ENCODE measurements around the gene IL3.

Gene IL3

DNA sequence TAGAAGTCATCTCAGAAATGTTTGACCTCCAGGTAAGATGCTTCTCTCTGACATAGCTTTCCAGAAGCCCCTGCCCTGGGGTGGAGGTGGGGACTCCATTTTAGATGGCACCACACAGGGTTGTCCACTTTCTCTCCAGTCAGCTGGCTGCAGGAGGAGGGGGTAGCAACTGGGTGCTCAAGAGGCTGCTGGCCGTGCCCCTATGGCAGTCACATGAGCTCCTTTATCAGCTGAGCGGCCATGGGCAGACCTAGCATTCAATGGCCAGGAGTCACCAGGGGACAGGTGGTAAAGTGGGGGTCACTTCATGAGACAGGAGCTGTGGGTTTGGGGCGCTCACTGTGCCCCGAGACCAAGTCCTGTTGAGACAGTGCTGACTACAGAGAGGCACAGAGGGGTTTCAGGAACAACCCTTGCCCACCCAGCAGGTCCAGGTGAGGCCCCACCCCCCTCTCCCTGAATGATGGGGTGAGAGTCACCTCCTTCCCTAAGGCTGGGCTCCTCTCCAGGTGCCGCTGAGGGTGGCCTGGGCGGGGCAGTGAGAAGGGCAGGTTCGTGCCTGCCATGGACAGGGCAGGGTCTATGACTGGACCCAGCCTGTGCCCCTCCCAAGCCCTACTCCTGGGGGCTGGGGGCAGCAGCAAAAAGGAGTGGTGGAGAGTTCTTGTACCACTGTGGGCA lies 13.8 kb downstream of the IL3 start:
- no peak for FAIRE-seq

DNA sequence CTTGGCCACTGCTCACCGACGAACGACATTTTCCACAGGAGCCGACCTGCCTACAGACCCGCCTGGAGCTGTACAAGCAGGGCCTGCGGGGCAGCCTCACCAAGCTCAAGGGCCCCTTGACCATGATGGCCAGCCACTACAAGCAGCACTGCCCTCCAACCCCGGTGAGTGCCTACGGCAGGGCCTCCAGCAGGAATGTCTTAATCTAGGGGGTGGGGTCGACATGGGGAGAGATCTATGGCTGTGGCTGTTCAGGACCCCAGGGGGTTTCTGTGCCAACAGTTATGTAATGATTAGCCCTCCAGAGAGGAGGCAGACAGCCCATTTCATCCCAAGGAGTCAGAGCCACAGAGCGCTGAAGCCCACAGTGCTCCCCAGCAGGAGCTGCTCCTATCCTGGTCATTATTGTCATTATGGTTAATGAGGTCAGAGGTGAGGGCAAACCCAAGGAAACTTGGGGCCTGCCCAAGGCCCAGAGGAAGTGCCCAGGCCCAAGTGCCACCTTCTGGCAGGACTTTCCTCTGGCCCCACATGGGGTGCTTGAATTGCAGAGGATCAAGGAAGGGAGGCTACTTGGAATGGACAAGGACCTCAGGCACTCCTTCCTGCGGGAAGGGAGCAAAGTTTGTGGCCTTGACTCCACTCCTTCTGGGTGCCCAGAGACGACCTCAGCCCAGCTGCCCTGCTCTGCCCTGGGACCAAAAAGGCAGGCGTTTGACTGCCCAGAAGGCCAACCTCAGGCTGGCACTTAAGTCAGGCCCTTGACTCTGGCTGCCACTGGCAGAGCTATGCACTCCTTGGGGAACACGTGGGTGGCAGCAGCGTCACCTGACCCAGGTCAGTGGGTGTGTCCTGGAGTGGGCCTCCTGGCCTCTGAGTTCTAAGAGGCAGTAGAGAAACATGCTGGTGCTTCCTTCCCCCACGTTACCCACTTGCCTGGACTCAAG lies 14.6 kb downstream of the IL3 start:
- no peak for FAIRE-seq

DNA sequence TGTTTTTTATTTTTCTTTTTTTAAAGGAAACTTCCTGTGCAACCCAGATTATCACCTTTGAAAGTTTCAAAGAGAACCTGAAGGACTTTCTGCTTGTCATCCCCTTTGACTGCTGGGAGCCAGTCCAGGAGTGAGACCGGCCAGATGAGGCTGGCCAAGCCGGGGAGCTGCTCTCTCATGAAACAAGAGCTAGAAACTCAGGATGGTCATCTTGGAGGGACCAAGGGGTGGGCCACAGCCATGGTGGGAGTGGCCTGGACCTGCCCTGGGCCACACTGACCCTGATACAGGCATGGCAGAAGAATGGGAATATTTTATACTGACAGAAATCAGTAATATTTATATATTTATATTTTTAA lies 15.2 kb downstream of the IL3 start:
- no peak for FAIRE-seq

DNA sequence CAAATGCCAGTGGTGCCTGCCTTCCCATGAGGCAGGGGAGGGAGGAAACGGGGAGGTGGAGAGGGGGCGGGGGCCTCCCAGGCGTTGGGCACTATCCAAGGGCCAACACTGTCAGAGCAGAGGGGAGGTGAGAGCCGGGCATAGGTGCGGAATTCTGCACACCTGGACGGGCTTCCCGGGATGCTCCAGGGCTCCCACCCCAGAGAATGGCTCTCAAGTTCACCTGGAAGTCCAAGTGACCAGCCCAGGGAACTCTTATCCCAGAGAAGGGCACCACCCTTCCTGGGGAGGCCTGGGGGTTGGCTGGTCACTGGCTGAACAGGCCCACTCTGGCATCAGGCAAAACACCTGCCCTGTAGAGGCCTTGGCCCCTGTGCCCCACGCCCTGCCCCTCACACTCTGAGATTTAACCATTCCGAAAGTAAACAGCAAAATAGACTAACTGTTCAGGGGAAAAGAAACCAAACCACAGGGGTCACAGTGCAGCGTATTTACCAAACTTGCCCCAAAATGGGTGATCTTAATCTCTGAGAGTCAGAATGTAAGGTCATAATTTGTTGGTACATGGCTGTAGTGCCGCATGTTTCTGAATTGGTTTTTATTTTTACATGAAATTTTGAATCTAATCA lies 15.9 kb downstream of the IL3 start:
- no peak for FAIRE-seq

DNA sequence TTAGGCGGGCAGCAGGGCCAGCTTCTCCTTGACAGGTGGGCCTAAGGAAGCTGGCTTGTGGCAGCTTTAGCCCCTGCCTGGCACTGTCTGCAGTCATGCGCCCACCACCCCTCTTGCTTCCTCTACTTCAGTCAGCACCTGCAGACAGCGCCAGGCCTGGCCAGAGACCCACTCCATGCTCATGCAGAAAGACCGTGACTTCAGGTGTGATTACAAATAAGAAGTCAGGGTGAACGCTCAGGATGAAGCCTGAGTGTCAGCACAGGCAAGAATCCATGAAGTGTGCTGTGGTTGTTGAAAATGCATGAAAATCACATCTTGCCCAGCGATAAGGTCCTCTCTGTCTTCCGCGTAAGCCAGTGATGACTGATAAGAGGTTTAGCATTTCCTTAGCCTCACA lies 16.5 kb downstream of the IL3 start:
- no peak for FAIRE-seq

DNA sequence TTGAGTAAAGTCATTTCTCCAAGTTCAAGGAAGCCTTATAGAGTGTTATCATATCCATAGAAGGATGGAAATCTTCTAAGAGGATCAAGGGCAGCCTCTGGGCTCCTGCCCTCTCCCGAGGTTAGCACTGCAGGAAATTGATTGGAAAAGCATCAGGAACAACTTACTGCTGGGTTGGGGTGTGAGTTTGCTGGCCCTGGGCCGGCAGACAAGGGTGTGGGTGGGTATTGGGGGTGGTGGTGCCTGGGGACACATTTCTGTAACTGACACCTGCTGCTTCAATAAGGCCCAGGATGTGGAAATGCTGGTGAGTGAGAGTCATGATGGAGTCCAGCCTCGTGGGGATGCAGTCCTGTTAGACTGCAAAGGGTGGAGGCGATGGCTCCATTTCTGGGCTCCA lies 18.6 kb downstream of the IL3 start:
- FAIRE-seq = no peak

DNA sequence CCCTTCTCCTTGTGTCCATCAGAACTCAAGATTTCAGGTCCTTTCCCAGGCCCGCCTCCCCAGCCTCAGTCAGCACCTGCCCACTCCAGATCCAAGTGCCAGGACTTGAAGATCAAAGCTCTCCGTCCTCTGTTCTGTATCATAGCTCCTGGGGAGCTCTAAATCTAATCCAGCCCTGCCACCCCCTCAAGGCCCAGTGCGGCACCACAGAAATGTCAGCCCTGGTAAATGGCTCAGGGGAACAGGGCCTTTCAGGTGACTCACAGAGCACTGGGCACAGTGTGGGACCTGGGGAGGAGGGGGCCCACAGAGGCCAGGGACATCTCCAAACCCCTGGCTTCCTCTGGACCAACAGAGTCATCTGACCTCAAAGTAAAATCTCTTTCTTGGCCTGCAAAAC lies 19.2 kb downstream of the IL3 start:
- FAIRE-seq = no peak

DNA sequence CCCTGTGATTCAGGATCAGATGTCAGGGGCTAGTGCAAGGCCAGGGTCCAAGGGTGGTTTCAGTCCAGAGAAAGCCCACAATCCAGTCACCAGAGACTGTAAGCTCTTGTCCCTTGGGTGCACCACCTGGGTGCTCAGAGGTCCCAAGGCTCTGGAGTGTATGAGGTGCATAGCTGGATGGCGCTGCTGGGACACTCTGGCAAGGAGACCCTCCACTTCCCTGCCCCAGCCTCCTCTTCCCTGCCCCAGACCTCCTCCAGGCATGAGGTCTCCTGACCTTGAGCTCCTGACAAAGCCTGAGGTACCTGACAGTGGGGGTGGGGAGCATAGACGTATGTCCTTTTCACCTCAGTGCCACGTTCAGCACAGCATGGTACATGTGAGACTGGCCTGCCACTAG lies 20.1 kb downstream of the IL3 start:
- FAIRE-seq = no peak

DNA sequence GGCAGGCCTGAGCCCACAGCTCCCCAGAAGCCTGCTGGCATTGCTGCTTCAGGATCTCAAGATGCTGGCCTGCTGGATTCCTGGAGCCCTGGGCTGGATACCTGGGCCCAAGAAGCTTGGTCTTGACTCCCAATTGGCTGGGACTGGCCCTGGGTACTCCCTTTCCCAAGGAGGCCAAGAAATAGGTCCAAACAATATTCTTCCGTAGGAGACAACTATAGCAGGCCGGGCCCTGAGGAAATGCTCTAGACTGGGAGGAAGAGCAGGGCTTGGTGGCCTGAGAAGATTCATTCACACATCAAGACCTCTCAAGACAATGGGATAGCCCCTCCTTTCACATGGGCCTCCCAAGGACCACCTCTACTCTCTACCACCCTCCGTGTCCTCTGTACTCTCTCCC lies 21.0 kb downstream of the IL3 start:
- FAIRE-seq = no peak

DNA sequence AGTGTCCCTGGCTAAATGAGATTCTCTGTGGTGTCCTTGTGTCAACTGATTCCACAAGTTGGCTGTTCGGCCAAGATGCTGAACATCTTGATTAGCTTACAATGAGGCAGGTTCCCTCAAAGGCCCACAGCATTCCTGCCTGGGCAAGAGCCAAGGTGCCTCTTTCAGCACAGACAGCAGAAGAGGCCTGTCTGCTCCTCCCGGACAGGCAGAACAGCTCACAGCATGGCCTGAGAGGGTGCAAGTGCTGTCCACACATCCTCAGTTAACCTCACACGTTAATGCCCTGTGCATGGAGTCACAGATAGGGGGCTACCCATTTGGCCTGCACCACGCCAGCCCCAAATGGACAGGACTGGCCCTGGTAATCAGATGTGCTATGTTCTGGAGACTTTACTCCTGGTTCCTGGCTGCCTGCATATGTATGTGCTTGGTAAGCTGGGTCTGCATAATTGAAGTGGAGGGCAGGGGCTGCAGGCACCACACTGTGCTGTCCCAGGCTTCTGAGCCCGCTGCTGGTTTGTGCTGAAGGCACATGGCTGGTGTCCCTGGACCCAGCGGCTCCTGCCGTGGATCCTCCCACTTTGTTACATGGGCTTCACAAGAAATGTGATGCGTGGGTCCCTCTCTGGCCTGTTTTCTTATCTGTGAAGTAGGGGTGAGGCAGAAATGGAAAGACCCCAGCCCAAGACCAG lies 22.0 kb downstream of the IL3 start:
- no peak for FAIRE-seq

DNA sequence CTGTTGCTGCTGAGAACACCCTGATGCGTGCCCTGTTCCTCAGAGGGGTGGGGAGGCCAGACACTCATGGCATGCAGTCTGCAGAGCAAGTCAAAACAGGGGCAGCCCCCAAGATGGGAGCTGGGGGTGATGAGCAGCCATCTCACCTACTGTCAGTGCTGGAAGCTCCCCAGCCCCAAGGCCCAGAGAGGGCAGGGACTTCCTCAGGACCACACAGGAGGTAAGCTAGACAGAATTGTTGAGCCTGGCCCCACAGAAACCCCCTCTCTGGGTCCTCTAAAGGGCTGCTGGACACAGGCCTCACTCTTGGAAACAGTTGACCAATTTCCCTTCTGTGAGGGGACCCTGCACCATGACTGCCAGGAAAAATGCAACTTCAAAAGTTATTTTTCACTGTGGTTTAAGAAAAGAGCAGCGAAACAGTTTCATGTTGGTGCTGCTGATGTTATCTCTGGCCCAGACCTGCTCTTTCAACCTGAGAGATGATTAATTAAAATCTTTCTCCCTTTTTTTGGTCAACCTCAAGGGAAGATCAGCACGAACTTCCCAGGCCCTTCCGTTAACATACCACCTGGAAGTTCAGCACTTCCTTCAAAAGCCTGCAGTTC lies 22.7 kb downstream of the IL3 start:
- no peak for FAIRE-seq

DNA sequence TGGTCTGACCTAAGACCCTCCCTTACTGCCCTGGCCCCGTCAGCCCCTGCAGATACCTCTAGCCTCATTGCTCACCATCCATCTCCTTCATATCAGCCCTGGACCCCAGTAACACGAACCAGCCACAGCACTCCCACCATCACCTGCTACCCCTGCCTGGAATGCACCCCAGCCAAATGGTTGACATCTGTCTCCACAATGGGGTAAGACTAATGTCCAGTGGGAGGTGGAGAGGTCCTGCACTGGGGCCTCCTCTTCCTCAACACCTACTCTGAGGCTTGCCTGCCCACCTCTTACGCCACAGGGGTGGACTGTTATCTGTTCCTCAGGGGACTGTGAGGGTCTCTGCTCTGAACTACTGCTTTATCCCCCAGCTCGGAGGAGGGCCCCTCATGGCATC lies 25.2 kb downstream of the IL3 start:
- no peak for FAIRE-seq

DNA sequence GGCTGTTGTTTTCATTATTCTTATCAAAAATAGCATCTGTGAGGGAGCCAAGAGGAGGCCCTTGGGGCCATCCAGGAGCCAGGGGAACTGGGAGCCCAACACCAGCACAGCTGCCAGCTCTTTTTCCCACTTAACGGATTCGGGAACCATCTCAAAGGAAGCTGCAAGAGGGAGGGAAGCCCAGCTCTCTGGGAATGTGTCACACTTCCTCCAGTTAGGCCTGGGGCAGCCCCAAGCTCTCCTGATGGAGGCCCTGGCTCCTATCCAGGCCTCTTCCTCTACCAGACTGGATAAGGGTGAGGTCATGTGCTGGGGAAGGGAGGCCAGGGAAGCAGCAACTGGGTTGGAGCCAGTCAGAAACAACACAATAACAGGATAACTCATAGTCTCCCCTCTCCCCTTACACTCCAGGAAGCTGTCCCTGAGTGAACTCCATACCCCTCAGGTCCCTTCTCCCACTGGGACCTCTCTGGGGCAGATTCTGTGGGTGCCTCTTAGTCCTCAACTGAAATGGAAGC lies 25.9 kb downstream of the IL3 start:
- FAIRE-seq = no peak

DNA sequence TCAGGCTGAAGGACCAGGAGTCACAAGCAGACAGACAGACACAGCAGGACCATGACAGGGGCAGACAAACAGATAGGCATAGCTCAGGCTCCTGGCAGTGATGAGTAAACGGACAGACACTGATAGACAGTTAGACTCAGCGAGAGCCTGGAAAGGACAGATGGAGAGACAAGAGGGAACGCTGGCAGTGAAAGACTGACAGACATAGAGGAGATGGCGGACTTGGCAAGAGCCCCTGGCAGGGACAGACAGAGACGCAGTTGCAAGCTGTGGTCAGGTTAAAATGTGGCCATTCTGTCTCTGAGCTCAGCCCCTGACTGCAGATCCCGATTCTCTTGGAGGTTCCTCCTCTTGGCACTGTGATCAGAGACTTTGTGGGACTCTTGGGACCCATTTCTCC lies 26.7 kb downstream of the IL3 start:
- FAIRE-seq = no peak

DNA sequence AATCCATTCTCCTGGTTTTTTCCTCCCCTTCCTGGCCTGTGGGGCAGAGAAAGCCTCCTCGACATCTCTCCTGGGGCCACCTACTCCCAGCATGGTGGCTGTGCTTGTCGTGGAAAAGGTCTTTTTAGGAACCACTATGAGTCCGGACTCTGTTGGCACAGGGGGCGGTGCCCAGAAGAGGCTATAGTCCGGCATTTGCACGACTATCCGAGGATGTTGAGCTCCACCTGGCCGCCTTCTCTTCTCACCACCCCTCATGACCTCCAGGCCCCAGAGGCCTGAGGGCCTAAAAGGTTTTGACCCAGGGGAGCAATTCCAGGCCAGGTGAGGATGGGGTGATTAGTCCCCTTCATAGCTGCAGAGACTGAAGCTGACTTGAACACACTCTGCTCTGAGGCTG lies 27.2 kb downstream of the IL3 start:
- no peak for FAIRE-seq

DNA sequence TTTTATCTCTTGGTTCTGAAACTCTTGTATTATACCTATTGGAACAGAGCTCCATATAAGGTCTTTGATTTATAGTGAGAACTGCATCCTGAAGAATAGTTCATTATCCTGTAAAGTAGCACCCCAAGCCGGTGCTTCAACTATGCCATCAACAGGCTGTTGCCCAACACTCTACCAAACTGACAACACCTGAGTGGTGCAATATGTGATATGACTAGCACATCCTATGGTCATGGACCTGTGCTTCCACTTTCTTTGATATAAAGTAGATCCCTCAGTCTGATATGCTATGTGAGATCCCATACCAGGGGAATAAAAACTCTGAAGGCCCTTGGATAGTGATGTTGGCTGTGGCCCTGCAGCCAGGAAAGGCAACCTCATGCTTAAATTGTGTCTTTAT lies 28.9 kb downstream of the IL3 start:
- no peak for FAIRE-seq

DNA sequence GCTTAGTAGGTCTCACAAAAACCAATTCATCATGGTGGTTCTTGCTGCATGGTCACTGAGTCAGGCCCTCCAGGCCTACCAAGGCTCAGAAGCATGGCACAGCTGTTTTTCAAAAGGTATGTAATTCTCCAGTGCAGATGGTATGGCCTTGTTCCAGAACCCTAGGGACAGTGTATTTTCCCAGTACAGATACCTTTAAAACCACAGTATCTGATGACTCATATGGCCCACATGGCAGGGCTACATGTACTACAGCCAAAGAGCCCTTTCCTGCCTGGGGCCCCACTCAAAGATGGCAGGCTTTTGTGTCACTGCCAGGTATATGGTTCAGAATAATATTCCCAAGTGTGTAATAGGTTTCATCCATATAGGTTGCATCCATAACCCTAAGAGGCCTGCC lies 29.7 kb downstream of the IL3 start:
- FAIRE-seq = no peak

DNA sequence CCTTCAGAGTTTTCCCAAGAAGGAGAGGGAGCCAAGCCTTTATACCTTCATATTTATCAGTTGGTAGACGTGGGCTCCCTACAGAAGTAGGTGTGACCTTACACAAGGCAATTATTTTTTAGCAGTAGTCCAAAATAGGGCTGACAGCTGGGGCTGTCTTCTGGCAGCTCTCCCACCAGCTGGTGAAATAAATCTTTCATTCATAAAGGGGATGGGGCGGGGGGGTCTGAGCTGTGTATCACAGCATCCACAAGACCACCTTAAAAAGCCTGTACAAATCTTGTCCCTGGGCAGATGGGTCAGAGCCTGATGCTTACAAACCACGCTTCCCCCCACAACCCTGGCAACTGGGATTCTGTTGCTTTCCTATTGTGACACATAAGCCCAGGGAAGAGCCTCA lies 32.8 kb downstream of the IL3 start:
- FAIRE-seq = no peak

DNA sequence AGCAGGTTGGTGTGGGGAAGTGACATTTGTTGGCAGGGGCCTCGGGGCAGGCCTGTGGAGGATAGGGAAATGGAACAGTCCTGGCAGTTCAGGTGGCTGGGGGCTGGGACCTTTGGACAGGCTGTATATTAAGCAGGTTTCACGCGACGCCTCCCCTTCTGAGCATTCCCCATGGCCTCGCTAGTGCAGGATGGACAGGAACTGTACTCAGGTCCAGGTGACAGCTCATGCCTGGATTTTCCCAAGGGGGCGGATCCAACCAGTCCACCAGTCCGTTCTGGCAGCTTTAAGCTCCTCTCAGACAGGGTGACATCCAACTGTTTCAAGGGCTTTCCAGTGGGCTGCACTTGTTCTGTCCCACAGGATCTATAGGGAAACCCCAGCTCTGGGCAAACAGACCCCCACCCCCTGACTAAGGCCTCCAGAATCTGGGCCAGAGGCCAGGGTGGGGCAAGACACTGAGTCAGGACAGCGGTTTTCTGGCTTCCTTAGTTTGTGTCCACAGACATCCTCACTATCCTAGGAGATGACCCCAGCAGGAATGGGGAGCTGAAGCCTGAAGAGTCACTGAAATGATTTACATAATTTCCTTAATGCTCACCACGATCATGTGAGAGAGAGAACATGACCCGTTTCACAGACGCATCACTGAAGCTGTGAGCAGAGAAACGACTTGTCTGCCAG lies 34.1 kb downstream of the IL3 start:
- no peak for FAIRE-seq

DNA sequence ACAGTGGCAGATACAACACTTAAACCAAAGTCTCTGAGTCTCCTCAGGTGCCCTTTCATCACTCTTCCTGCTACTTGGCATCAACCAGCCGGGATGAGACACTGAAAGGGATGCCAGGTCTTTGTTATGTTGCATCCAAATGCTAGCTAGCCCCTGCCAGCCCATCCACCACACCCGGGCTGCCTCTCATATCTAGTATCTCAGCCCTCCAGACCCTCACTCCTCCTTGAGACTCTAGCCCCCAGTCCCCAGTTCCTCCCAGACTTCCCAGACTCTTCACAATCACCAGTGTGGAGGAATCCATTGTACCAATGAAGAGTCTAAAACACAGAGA lies 34.6 kb downstream of the IL3 start:
- FAIRE-seq = no peak

DNA sequence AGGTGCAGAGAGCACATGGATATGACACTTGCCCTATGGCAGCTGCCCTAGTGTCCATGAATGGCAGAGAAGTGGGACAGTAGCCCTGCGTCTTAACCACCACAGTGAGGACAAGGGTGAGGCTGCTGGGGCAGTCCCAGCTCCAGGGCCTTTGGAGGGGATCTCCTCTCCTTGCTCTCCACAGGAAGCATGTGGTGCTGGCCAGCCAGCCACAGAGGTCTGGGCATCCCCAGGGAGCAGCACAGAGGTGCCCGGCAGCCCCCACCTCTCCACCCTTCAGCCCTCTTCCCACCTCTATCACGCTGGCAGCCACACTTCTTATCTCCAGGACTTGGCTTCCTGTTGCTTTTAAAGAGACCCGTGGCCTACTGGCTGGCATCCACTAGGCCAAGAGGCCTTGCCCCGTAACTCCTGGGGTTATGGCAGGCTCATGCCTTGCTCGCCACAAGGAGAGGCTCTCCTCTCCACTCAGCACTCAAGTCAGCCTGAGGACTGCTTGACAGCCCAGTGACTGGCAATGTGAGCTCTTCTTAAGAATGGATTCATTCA lies 35.0 kb downstream of the IL3 start:
- FAIRE-seq = no peak

DNA sequence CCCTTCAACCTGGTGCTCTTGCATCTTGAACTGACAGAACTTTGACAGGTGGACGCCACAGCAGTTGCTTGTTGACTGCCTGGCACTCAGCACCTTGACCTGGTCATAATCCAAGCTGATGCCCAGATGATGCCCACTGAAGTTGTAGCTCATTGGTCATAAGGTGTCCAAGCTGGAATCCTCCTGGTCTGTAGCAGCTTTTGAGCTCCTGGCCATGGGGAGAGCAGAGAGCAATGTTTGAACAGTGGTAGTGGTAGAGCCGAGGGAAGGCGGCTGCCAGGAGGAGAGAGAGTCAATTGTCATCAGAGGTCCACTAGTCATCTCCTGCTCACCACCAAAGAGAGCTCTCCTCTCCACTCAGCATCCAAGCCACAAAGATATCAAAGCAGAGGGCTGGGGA lies 36.4 kb downstream of the IL3 start:
- FAIRE-seq = no peak

Data from A204.1 (cell line).